ENCODE measurements around the gene TPSAB1.
"Not testable (repeated sequence)": the region's sequence is repeated elsewhere in the genome, so short reads cannot be mapped to it uniquely, and the experiment has no call there.

DNA sequence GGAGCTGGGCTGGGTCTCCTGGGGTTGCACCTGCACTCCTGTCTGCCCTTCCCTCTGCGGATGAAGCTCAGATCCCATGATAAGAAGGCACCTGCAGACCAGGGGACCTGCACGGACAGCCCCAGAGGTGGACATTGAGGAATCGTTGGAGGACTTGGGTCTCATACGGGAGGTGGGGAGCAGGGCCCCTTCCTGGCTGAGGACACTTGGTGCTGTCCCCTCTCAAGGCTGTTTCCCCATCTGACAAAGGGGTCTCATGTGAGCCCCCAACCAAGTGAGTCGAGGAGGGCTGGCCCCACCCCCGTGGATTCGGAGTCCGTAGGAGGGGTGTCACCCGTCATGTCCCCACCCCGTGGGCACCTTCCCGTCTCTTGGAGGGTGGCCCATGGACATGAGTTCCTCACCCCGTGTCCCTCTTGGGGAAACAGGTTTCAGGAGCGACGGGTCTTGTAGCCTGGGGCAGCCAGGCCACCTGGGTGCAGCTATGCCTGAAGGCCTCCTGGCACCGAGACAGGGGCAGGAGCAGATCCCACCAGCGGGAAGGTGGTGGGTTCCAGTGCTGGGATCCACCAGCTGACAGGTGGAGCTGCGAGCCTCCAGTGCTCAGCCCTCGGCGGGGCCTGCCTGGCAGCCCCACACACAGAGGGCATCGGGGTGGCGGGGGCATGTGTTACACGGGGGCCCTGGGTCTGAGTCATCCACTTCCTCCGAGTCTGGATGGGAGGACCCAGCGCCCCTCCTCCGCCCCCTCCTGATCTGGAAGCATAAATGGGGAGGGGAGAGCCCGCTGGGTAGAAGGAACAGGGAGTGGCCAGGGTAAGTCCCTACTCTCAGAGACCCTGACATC, 15.0 kb downstream of the TPSAB1 start, which contains the start of gene TPSD1:
- TF ChIP-seq, protein P1, sequence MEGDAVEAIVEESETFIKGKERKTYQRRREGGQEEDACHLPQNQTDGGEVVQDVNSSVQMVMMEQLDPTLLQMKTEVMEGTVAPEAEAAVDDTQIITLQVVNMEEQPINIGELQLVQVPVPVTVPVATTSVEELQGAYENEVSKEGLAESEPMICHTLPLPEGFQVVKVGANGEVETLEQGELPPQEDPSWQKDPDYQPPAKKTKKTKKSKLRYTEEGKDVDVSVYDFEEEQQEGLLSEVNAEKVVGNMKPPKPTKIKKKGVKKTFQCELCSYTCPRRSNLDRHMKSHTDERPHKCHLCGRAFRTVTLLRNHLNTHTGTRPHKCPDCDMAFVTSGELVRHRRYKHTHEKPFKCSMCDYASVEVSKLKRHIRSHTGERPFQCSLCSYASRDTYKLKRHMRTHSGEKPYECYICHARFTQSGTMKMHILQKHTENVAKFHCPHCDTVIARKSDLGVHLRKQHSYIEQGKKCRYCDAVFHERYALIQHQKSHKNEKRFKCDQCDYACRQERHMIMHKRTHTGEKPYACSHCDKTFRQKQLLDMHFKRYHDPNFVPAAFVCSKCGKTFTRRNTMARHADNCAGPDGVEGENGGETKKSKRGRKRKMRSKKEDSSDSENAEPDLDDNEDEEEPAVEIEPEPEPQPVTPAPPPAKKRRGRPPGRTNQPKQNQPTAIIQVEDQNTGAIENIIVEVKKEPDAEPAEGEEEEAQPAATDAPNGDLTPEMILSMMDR (IDR thresholded peaks at IDR 0.05), result not testable (repeated sequence)
- TF ChIP-seq POLR2A (IDR thresholded peaks at IDR 0.05), result not testable (repeated sequence)

All from thyroid gland (tissue), 4 donors.